Colonic mucosa (tissue), 4 donors: Measurements from ENCODE around the gene MERTK. TPM values are rescaled to one million over a fixed set of nuclear protein-coding genes. Genes with fewer than 3 reads are reported as not detected.

Experiments used
- DNase-seq: peaks from one replicate; pipeline ENCODE4 v3.0.0-alpha.2; 2020
- H3K27ac ChIP-seq: fragments of 200-600 bp; one replicate; pipeline ENCODE4 v1.8.0; 2021
- H3K27me3 ChIP-seq: fragments of 200-600 bp; one replicate; pipeline ENCODE4 v1.8.0; 2021
- H3K36me3 ChIP-seq: fragments of 200-600 bp; one replicate; pipeline ENCODE4 v1.8.0; 2021
- H3K4me1 ChIP-seq: fragments of 200-600 bp; one replicate; pipeline ENCODE4 v1.8.0; 2021; ENCODE audit warnings: mild to moderate bottlenecking
- H3K4me3 ChIP-seq: fragments of 200-600 bp; one replicate; pipeline ENCODE4 v1.8.0; 2021
- H3K9ac ChIP-seq, 2 donors: one replicate each; pipeline ENCODE4 v1.7.0; 2013; ENCODE audit warnings: control low read depth in 2 of 2, low read depth in 2 of 2, low read length in 2 of 2
- H3K9me3 ChIP-seq: fragments of 200-600 bp; one replicate; pipeline ENCODE4 v1.8.0; 2021
- CTCF ChIP-seq: fragments of 200-600 bp; IDR thresholded peaks from one replicate; pipeline ENCODE4 v1.8.0; 2022; ENCODE audit warnings: antibody characterized with exemption, mild to moderate bottlenecking
- intact Hi-C: fragments of 100-400 bp; cut with DNase I; formaldehyde crosslinking; loops from one replicate; pipeline ENCODE4 v1.14.1; 2022
- total RNA-seq, 2 donors: library from RNA; stranded (reverse); fragmentation: NEBNext Ultra II Directional in 1 of 2; extraction: Animal tissue kit (Norgen Biotek cat#: 25700) in 1 of 2; gene quantifications; one replicate each; pipeline ENCODE4 v1.2.1, GENCODE V29; 2021
- donor health status: healthy.
- donor health status: DM: no; HTN: no; CAD: no.
- donor health status: DM: no; HTN: no; CAD: no.

The MERTK gene
- total RNA-seq, 2 donors from 2014 or later: 3.9 TPM

- Histone ChIP-seq H3K4me1 (peaks cover 11% of the 10 kb centered on the region), H3K9me3 (no peaks in the 10 kb centered on the region), H3K9ac (no peak overlapping the region), H3K27ac (no peak overlapping the region), H3K36me3 (no peaks in the 10 kb centered on the region), H3K4me3 (no peak overlapping the region), H3K27me3 (no peaks in the 10 kb centered on the region)
- no peak for TF ChIP-seq CTCF
- intact Hi-C loops: no loop called here
- DNase-seq: no peak
These were observed 46.3 kb downstream of the MERTK start for GRCh38 chr2:111944531-111945210.

- H3K4me3 ChIP-seq: no peak overlapping the region
- intact Hi-C loops: no loop called here
- H3K4me1 ChIP-seq: peaks cover 11% of the 10 kb centered on the region
- H3K36me3 ChIP-seq: no peaks in the 10 kb centered on the region
- peak overlapping the region; percentile 47 for H3K27ac ChIP-seq
- TF ChIP-seq CTCF: no peak
- peak; percentile 36 for DNase-seq
- H3K27me3 ChIP-seq: no peaks in the 10 kb centered on the region
- no peaks in the 10 kb centered on the region for H3K9me3 ChIP-seq
- peak overlapping the region in 1 of 2 donors; percentile 14 for H3K9ac ChIP-seq
These were observed 47.3 kb downstream of the MERTK start for GRCh38 chr2:111945444-111946293.

GRCh38 chr2:111946294-111947114 lies 48.1 kb downstream of the MERTK start:
- intact Hi-C loops: no loop called here

GRCh38 chr2:111947219-111947618 lies 48.8 kb downstream of the MERTK start:
- Histone ChIP-seq H3K27ac (peak overlapping the region; percentile 47), H3K9ac (no peak overlapping the region), H3K9me3 (no peaks in the 10 kb centered on the region), H3K4me3 (no peak overlapping the region), H3K4me1 (peaks cover 11% of the 10 kb centered on the region), H3K36me3 (no peaks in the 10 kb centered on the region), H3K27me3 (no peaks in the 10 kb centered on the region)
- intact Hi-C loops: no loop called here
- no peak for DNase-seq
- no peak for TF ChIP-seq CTCF

More at GRCh38 chr2:111946294-111947114, 48.1 kb downstream of the MERTK start:
- Histone ChIP-seq H3K4me1 (peaks cover 11% of the 10 kb centered on the region), H3K27me3 (no peaks in the 10 kb centered on the region), H3K27ac (peak overlapping the region; percentile 47), H3K9me3 (no peaks in the 10 kb centered on the region), H3K9ac (peak overlapping the region in 1 of 2 donors; percentile 14), H3K36me3 (no peaks in the 10 kb centered on the region), H3K4me3 (no peak overlapping the region)
- peak; percentile 70 for DNase-seq
- TF ChIP-seq CTCF: no peak

- Histone ChIP-seq H3K36me3 (no peaks in the 10 kb centered on the region), H3K9ac (no peak overlapping the region), H3K4me3 (no peak overlapping the region), H3K27ac (no peak overlapping the region), H3K9me3 (no peaks in the 10 kb centered on the region), H3K4me1 (peaks cover 11% of the 10 kb centered on the region), H3K27me3 (no peaks in the 10 kb centered on the region)
- no peak for DNase-seq
- intact Hi-C loops: no loop called here
- TF ChIP-seq CTCF: no peak
These were observed 50.4 kb downstream of the MERTK start for GRCh38 chr2:111948832-111949231.
